Measurements from ENCODE around the gene FAM229A.
"Not testable (repeated sequence)": the region's sequence is repeated elsewhere in the genome, so short reads cannot be mapped to it uniquely, and the experiment has no call there.

The FAM229A gene

DNA sequence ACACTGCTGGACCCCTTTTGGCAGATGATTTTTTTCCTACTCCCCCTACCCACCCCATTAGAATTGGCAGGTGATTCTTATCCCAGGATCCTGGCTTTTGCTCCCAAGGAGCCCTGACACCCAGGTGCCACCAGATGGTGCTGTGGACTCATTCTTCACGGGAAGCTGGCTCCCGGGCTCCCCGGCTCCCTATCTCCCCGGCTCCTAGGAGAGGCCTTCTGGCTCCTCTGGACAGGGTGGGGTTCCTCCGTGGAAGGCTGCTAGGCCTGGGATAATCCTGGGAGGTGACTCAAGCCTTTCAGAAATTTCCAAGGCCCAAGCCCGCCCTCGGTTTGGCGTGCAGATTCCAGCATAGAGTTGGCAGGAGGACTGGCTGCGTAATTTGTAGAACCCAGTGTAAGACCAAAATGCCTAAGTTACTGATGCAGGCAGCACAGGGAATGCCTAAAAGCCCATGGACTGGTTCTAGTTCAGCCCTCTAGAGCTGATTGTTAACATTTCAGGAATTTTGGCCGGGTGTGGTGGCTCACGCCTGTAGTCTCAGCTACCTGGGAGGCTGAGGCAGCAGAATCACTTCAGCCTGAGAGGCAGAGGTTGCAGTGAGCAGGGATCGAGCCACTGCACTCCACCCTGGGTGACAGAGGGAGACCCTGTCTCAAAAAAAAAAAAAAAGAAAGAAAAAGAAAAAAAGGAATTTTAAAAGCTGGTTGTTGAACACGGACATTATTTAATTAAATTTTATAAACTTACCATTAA lies 38.8 kb upstream of the FAM229A start:
- peak; percentile 92 for DNase-seq
- Histone ChIP-seq H3K4me3 (no peak overlapping the region), H3K36me3 (no peaks in the 10 kb centered on the region), H3K4me1 (peaks cover 0 to 5% (median 0%) of the 10 kb centered on the region in 4 donors), H3K27me3 (no peaks in the 10 kb centered on the region), H3K27ac (peak overlapping the region; percentile 50 to 65), H3K9me3 (no peaks in the 10 kb centered on the region)
- intact Hi-C loops (cut with DNase I; ENCODE audit: low total_unique reads), result loop anchor here (2.0 kb wide), 1 partner anchor 14 kb away; no protein-coding TSS in a partner anchor
- TF ChIP-seq, protein P1, sequence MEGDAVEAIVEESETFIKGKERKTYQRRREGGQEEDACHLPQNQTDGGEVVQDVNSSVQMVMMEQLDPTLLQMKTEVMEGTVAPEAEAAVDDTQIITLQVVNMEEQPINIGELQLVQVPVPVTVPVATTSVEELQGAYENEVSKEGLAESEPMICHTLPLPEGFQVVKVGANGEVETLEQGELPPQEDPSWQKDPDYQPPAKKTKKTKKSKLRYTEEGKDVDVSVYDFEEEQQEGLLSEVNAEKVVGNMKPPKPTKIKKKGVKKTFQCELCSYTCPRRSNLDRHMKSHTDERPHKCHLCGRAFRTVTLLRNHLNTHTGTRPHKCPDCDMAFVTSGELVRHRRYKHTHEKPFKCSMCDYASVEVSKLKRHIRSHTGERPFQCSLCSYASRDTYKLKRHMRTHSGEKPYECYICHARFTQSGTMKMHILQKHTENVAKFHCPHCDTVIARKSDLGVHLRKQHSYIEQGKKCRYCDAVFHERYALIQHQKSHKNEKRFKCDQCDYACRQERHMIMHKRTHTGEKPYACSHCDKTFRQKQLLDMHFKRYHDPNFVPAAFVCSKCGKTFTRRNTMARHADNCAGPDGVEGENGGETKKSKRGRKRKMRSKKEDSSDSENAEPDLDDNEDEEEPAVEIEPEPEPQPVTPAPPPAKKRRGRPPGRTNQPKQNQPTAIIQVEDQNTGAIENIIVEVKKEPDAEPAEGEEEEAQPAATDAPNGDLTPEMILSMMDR (IDR thresholded peaks at IDR 0.05), result peak; percentile 86 to 90

DNA sequence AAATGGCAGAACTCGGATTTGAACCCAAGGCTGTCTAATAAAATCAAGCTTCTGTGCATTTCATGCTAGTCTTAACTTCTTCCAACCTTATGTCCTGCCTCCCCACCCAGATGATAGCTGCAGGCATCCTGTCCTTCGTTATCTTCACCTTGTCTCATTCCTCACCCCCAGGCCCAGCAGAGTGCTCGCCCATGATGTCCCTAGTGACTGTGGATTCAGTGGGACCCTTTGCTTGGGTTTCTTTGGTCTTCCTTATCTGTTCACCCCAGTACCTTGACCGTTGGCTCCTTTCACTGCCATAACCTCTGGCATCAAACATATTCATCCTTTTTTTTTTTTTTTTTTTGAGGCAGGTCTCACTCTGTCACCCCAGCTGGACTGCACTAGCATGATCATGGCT lies 37.6 kb upstream of the FAM229A start:
- no peaks in the 10 kb centered on the region for H3K36me3 ChIP-seq
- DNase-seq, result no peak
- no peaks in the 10 kb centered on the region for H3K27me3 ChIP-seq
- intact Hi-C loops (cut with DNase I; ENCODE audit: low total_unique reads), result loop anchor here (2.0 kb wide), 1 partner anchor 15 kb away; no protein-coding TSS in a partner anchor
- no peaks in the 10 kb centered on the region for H3K9me3 ChIP-seq
- no peak overlapping the region for H3K27ac ChIP-seq
- H3K4me1 ChIP-seq, result peaks cover 0 to 14% (median 3%) of the 10 kb centered on the region in 4 donors
- TF ChIP-seq, protein P1 (IDR thresholded peaks at IDR 0.05), result no peak
- no peak overlapping the region for H3K4me3 ChIP-seq

DNA sequence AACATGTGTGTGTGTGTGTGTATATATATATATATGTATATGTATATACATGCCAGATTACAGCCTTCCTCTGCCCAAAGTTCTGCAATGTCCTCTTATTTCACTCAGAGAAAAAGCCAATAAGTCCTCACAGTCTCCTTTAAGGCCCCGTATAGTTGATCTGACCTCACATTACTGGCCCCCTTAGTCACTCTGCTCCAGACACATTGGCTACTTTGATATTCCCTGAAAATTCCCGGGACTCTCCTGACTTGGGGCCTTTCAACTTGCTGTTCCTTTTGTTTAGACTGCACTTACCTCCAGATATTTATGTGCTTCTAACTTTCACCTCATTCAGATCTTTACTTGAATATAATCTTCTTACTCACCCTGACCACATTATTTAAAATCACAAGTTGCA lies 36.1 kb upstream of the FAM229A start:
- H3K27me3 ChIP-seq, result no peaks in the 10 kb centered on the region
- no peak overlapping the region for H3K27ac ChIP-seq
- H3K4me1 ChIP-seq, result peaks cover 0 to 16% (median 7%) of the 10 kb centered on the region in 4 donors
- DNase-seq, result no peak
- H3K9me3 ChIP-seq, result no peaks in the 10 kb centered on the region
- TF ChIP-seq, protein P1 (IDR thresholded peaks at IDR 0.05), result no peak
- no peak overlapping the region for H3K4me3 ChIP-seq
- no peaks in the 10 kb centered on the region for H3K36me3 ChIP-seq
- intact Hi-C loops (cut with DNase I; ENCODE audit: low total_unique reads), result no loop called here

DNA sequence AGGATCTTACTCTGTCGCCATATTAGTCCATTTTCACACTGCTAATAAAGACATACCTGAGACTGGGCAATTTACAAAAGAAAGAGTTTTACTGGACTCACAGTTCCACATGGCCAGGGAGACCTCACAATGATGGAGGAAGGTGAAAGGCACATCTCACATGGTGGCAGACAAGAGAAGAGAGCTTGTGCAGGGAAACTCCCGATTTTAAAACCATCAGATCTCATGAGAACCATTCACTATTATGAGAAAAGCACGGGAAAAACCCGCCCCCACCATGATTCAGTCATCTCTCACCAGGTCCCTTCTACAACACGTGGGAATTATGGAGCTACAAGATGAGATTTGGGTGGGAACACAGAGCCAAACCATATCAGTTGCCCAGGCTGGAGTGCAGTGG lies 34.2 kb upstream of the FAM229A start:
- H3K36me3 ChIP-seq; H3K9me3 ChIP-seq; DNase-seq; H3K27me3 ChIP-seq; H3K4me3 ChIP-seq; intact Hi-C loops (cut with DNase I; ENCODE audit: low total_unique reads); H3K27ac ChIP-seq: not testable (repeated sequence)
- peaks cover 0 to 34% (median 26%) of the 10 kb centered on the region in 4 donors for H3K4me1 ChIP-seq

DNA sequence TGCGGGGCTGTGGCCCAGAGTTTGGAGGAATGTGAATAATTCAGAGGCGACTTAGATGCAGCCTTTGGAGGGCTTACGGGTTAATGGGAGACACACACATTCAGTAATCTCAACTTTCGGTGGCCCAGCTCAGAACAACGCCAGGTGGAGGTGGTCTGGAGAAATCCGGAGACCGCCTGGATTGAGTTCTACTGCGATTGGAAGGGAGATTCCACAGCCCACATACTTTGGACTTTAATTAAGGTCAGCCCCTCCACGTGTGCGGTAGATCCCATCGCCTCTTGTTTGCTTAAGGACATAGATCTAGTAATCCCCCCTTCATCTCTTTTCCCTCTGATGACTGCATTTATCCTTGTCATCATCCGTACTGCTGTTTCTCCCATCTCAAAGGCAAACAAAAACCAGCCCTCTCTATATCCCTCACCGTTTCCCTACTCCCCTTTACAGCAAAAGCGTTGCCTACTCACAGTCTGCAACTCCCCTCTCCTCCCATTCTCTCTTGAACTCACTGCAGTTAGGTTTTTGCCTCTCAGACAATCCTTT lies 32.7 kb upstream of the FAM229A start:
- H3K4me3 ChIP-seq, result peak overlapping the region; percentile 81 to 97
- H3K27ac ChIP-seq, result peak overlapping the region; percentile 95 to 97
- H3K36me3 ChIP-seq, result peaks cover 16 to 24% (median 19%) of the 10 kb centered on the region in 3 donors
- H3K9me3 ChIP-seq, result no peaks in the 10 kb centered on the region
- DNase-seq, result no peak
- TF ChIP-seq, protein P1 (IDR thresholded peaks at IDR 0.05), result no peak
- no peaks in the 10 kb centered on the region for H3K27me3 ChIP-seq
- peaks cover 0 to 43% (median 32%) of the 10 kb centered on the region in 4 donors for H3K4me1 ChIP-seq
- intact Hi-C loops (cut with DNase I; ENCODE audit: low total_unique reads), result no loop called here
